ENCODE data around the gene NLRP8.

GRCh38 chr19:55902080-55902751 is 45.4 kb upstream of the NLRP8 start:
- no peak for TF ChIP-seq POLR2A (IDR thresholded peaks at IDR 0.05; ENCODE audit: low read depth)
- no peak for TF ChIP-seq CTCF (IDR thresholded peaks at IDR 0.05)
- no peak for TF ChIP-seq POLR2AphosphoS5 (IDR thresholded peaks at IDR 0.05)
- TF ChIP-seq EP300 (IDR thresholded peaks at IDR 0.05): no peak

Data from esophagus muscularis mucosa (tissue), 4 donors.